GM19324 (cell line): ENCODE measurements around the gene ZNF227.
A peak's percentile ranks its signal among the peaks of the same experiment; 100 is the strongest.
"Not testable (repeated sequence)": the region's sequence is repeated elsewhere in the genome, so short reads cannot be mapped to it uniquely, and the experiment has no call there.

ENCODE experiments used
- ATAC-seq: cut with Tn5 transposase; IDR thresholded peaks from one replicate; pipeline ENCODE4 v1.9.1; 2021; ENCODE audit warnings: mild to moderate bottlenecking, moderate library complexity; ENCODE audit not compliant: unreplicated experiment, low FRiP score

Gene ZNF227

DNA sequence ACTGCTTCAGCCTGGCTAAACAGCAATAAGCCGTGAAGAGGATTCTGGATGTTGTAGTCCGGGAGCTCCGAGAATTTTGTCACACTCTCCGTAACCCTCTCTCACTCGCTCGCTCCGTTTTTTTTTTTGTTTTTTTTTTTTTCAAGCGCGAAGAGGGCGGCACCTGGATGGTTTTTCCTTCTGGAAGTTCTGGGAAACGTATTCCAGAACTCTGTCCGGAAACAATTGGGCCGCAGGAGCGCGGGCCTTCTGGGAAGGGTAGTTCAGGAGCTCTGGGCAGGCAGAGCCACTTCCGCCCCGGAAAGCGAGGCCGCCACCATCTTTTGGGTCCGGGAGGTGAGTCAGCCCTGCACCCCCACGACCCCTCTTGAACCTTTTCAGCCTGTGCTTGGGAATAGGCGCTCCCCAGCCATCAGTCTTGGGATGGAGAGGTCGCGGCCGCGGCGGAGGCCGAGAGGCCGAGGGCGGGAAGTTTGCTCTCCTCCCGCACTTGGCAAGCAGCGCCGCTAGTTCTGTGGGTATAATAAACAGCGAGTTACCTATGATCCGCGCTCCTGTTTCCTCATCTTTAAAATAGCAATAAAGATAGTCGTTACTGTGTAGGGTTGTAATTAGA, at the start of gene ZNF227:
TSS of gene ZNF227 (plus strand) at position 283 of the 616 bp plus-strand sequence. CDS start 5,261 bp downstream, outside the sequence.
- peak; percentile 86 for ATAC-seq

DNA sequence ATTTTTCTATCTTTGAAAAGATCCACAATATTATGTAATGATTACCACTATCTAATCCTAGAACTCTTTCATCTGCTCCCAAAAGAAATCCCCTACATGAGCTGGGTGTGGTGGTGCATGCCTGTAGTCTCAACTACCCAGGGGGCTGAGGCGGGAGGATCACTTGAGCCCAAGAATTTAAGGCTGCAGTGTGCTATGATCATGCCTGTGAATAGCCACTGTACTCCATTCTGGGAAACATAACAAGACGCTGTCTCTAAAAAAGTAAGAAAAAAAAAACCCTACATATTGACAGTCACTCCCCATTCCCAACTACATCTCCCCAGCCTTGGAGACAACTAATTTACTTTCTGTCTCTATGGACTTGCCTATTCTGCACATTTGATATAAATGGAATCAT, 48.5 kb upstream of the ZNF227 start:
- ATAC-seq = no peak

DNA sequence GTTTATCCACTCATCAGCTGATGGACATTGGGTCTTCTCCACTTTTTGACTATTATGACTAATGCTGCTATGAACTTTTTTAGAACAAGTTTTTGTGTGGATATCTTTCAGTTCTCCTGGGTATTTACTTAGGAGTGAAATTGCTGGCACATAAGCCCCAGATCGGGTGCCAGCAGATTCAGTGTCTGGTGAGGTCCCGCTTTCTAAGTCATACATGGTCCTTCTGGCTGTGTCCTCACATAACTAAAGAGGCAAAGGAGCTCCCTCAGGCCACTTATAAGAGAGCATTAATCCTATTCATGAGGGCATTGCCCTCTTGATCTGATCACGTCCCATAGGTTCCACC, 48.0 kb upstream of the ZNF227 start:
- no peak for ATAC-seq

DNA sequence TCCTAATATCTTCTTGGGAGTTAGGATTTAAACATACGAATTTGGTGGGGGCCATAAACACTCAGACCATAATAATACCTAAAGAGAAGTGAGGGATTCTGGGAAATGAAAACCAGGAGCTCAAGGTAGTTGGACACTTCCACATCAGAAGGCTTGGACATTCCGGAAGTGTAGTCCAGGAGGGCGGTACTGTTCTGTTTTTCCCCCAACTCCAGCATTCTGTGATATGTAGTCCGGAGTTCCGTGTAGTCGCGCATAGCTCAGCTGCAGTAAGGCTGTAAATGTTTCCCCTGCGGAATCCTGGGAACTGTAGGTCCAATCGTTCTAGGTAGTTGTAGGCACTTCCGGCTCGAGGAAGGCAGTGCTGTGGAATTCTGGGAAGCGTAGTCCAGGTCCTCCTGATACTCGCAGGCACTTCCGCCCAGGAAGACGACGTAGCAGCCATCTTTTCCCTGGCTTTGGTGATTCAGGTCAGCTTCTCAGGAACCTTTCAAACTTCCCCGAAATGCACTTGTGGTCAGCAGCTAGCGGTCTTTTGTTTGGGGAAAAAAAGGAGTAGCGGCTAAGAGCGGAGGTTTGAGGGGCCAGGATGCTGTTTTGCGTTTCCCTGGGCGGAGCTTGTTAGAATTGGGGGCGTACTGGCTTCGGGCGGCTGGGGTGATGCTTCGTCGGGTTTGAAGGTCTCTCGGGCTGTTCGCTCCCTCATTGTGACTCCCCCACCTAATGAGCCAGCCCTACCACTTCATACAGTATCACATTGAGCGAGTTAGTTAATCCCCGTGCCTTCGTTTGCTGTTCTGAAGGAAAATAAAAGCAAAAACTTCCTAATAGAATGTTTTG, 47.4 kb upstream of the ZNF227 start, which contains the start of gene ZNF226:
TSS of gene ZNF226 (plus strand) at position 428 of the 840 bp plus-strand sequence. CDS start 4,981 bp downstream, outside the sequence.
- peak; percentile 94 for ATAC-seq

DNA sequence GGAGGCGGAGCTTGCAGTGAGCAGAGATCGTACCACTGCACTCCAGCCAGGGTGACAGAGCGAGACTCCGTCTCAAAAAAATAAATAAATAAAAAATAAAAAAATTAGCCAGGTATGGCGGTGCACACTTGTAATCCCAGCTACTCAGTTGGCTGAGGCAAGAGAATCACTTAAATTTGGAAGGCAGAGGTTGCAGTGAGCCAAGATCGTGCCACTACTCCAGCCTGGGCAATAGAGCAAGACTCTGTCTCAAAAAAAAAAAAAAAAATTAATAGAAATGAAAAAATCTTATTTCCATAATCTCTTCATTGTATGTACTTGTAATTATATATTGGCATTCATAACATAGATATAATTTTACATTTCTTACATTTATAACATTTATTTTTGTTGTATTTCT, 41.7 kb upstream of the ZNF227 start:
- not testable (repeated sequence) for ATAC-seq

DNA sequence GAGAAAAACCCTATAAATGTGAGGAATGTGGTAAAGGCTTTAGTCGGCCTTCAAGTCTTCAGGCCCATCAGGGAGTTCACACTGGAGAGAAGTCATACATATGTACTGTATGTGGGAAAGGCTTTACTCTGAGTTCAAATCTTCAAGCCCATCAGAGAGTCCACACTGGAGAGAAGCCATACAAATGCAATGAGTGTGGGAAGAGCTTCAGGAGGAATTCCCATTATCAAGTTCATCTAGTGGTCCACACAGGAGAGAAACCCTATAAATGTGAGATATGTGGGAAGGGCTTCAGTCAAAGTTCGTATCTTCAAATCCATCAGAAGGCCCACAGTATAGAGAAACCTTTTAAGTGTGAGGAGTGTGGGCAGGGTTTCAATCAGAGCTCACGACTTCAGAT, 35.7 kb upstream of the ZNF227 start:
- ATAC-seq = no peak

DNA sequence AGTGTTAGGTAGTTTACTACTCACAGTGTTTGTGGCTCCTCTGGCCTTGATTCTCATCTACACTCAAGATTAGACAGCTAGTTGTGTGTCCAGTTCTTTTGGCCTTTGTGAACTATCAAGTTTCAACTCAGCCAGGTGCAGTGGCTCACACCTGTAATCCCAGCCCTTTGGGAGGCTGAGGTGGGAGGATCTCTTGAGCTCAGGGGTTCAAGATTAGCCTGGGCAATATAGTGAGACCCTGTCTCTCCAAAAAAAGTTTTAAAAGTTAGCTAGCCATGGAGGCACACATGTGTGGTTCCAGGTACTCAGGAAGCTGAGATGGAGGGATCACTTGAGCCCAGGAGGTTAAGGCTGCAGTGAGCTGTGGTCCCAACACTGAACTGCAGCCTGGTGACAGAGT, 31.4 kb upstream of the ZNF227 start:
- ATAC-seq = no peak

DNA sequence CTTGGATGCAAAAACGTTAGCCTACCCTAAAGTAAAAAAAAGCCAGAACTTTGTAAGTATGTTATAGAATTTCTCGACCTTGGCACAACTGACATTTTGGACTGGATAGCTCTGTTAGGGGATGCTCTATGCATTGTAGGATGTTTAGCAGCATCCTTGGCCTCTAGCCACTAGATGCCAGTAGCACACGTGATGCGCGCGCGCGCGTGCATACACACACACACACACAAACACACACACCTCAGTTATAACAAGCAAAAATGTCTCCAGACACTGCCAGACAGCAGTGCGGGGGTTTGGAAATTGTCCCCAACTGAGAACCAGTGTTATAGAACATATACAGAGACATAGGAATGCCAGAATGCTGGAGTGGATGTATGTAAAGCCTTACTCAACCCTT, 30.2 kb upstream of the ZNF227 start:
- ATAC-seq = no peak

DNA sequence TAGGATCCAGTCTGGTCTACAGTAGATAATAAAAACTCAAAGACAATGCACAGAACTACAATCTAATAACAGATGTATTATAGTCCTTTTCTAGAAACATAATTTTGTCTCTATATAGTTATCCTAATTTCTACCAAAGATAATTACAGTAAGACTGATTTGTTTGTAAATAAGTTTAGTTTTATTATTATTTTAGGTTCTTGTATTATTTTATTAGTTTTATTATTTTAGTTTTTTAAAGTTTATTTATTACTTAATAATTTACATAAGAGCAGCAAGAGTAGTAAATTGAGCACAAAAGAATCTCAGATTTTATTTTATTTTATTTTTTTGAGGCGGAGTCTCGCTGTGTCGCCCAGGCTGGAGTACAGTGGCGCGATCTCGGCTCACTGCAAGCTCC, 22.3 kb upstream of the ZNF227 start:
- ATAC-seq = no peak

DNA sequence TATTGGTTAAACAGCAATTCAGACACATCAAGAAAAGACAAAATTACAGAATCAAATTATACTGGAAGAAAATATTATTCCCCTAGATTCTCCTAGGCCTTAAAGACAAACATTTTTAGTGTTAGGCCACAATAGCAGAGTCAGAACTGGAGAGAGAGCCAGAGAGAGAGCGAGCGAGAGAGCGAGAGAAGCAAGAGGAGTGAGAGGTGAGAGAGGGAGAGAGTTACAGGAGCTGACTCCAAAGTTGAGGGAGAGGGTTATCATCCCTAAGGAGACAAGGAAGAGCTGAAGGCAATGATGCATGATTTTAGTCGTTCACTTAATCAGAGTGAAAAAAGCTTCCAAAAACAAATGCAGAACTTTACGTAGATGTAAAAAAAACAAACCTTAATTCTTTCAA, 20.2 kb upstream of the ZNF227 start:
- no peak for ATAC-seq

DNA sequence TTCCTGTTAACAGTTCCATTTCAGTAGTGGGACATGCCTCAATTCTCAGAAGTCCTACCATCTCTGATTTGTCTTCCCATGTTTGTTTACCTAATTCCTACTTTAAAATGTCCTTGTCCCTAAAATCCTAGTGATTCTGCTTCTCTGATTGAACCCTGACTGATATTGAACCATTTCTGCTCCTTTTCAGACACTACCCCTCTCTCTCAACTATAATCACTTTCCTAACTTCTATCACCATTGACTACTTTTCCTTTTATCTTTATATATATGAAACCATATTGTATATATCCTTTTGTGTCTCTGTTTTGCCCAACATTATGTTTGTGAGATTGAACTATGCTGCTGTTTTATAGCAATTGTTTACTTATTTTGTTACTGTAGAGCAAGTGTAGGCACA, 15.6 kb upstream of the ZNF227 start:
- ATAC-seq = no peak

DNA sequence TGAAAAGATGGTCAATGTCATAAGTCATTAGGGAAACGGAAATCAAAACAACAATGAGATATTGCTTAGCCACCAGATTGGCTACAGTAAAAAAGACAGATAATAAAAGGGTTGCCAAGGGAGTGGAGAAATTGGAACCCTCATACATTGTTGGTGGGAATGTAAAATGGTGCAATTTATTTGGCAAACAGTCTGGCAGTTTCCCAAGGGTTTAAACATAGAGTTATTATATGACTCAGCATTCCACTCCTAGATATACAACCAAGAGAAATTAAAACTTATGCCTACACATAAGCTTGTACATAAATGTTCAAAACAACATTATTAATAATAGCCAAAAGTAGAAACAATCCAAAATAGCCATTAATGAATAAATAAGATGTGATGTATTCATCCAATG, 9.9 kb upstream of the ZNF227 start:
- ATAC-seq = no peak

DNA sequence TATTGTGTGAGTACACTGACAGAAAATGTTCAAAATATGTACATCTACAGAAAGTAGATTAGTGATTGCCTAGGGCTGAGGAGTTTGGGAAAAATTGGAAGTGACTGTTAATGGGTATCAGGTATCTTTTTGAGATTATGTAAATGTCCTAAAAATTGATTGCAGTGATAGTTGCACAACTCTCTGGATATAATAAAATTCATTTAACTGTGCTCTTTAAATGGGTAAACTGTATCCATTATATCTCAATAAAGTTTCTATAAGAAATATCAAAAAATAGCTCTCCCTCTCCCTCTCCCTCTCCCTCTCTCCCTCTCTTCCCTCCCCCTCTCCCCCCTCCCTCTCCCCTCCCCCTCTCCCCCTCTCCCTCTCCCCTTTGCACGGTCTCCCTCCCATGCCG, 9.4 kb upstream of the ZNF227 start:
- ATAC-seq = no peak

DNA sequence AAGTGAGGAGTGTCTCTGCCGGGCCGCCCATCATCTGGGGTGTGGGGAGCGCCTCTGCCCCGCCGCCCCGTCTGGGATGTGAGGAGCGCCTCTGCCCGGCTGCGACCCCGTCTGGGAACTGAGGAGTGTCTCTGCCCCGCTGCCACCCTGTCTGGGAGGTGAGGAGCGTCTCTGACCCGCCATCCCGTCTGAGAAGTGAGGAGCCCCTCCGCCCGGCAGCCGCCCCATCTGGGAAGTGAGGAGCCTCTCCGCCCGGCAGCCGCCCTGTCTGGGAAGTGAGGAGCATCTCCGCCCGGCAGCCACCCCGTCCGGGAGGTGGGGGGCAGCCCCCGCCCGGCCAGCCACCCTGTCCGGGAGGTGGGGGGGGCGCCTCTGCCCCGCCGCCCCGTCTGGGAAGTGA, 8.5 kb upstream of the ZNF227 start:
- ATAC-seq = not testable (repeated sequence)

DNA sequence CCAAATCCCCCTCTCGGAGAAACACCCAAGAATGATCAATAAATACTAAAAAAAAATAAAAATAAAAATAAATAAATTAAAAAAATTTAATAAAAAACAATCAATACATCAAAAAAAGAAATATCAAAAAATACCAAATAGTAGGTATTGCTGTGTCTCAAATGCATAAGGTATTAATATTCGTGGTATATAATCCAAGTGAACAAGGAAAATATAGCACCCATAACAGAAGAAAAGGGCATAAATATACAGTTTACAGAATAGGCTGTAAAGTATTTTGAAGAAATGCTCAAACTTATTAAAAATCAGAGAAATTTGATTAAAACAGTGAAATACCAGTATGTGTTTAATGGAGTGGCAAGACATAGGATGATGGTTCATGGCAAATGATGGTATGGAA, 7.6 kb upstream of the ZNF227 start:
- no peak for ATAC-seq

DNA sequence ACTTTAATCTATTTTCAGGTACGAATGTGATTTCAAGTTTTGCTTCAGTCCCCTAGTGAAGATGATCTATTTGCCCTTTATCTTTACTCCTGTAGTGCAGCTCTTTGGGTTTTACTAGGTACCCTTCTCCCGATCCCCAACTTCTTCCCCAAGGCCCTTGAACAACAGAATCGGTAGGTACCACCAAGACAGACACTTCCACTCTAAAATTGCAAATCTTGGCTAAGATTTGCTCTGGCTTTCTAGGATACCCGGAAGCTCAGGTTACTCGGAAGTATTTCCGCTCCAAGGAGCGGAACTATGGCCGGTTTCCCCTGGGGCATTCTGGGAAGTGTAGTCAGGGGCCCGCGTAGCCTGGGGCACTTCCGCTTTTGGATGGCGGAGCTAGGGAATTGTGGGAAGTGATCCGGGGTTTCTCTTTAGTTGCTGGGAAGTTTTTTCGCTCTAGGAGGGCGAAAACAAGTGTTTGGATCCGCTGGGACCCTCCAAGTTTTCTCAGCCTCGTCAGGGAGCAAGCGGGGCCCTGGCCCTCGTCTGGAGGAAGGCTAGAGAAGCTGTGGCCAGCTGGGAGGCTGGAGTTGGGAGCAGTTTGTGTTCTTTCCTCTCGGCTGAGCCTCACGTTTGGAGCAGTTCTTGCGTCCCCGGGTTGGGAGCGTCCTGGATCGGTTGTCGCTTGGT, 5.1 kb upstream of the ZNF227 start:
- ATAC-seq = peak; percentile 95

DNA sequence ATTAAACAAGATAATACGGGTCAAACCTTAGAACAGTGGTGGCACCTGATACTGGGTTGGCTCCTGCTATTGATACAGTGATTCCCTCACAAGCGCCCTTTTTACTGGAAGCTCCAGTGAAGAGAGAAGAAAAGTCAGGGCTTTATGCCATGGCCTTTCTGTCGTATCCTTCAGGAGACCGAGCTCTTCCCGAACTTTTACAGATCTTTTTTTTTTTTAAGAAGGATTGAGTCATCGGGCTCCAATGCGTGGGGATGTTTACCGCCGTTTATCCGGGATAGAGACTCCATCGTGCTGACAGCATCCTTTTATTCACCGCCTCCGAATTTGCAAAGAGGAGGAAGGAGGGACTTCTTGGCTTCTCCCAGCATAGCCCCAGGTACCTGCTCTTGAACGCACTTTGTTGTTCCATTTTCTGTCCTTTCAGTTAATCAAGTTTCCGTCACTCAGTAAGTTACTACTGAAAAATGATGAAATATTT, 574 bp downstream of the ZNF227 start:
- no peak for ATAC-seq

DNA sequence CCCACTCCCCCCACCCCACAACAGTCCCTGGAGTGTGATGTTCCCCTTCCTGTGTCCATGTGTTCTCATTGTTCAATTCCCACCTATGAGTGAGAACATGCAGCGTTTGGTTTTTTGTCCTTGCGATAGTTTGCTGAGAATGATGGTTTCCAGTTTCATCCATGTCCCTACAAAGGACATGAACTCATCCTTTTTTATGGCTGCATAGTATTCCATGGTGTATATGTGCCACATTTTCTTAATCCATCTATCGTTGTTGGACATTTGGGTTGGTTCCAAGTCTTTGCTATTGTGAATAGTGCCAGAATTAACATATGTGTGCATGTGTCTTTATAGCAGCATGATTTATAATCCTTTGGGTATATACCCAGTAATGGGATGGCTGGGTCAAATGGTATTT, 7.6 kb downstream of the ZNF227 start:
- ATAC-seq = not testable (repeated sequence)

DNA sequence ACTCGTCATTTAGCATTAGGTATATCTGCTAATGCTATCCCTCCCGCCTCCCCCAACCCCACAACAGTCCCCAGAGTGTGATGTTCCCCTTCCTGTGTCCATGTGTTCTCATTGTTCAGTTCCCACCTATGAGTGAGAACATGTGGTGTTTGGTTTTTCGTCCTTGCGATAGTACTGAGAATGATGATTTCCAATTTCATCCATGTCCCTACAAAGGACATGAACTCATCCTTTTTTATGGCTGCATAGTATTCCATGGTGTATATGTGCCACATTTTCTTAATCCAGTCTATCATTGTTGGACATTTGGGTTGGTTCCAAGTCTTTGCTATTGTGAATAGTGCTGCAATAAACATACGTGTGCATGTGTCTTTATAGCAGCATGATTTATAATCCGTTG, 8.4 kb downstream of the ZNF227 start:
- ATAC-seq = not testable (repeated sequence)

DNA sequence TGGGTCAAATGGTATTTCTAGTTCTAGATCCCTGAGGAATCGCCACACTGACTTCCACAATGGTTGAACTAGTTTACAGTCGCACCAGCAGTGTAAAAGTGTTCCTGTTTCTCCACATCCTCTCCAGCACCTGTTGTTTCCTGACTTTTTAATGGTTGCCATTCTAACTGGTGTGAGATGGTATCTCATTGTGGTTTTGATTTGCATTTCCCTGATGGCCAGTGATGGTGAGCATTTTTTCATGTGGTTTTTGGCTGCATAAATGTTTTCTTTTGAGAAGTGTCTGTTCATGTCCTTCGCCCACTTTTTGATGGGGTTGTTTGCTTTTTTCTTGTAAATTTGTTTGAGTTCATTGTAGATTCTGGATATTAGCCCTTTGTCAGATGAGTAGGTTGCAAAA, 9.0 kb downstream of the ZNF227 start:
- ATAC-seq = not testable (repeated sequence)

DNA sequence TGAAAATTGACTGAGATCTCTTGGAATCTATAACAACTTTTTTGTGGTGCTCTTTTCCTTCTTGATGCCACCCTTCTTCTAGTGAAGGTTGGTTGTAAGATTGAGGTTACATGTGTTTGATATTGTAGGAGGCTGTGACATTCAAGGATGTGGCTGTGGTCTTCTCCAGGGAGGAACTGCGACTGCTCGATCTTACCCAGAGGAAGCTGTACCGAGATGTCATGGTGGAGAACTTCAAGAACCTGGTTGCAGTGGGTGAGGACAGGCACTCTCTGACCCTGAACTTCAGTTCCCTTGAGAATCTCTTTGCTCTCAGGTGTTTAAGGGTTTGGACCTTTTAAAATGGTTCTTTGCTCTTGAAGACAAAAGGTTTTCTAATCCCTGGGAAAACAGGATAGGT, 16.0 kb downstream of the ZNF227 start:
- ATAC-seq = no peak
